ENCODE measurements around the gene NHEJ1. TPM values are rescaled to one million over a fixed set of nuclear protein-coding genes. Genes with fewer than 3 reads are reported as not detected.
A peak's percentile ranks its signal among the peaks of the same experiment; 100 is the strongest.

The NHEJ1 gene
- total and polyA plus RNA-seq, 2 of the 13 experiments (the other 11 are each of a cell fraction or from before 2014, with no cell fraction given): 30.0 to 30.7 TPM

DNA sequence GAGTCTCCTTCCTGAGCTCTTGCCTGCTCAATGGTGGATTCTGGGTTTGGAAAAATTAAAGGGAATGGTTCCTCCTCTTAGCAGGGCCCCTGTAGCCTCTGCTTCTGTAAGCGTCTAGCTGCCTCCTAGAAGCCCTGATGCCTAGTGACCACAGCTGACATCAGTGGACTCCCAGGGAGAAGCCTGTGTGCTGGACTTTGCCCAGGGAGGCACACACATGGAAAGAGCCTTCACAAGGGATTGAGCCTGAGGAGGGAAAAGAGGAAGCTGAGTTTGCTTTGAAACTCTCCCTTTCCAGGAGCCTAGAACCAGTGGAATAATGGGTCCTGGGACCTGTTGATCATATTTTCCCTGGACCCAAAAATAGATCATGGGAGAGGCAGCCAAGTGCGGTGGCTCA lies 117.9 kb downstream of the NHEJ1 start:
- no TSS peak for BruUV-seq (replicated peaks)
- DNase-seq (ENCODE audit: low spot score) (no peak), FAIRE-seq (no peak), ATAC-seq (peak; percentile 76)
- POLR2A ChIA-PET: no interaction called here
- Histone ChIP-seq H3K27me3 (ENCODE audit: control insufficient read depth in 1 of 2, insufficient read depth in 2 of 2, low read length in 2 of 2) (peaks cover 5 to 40% of the 10 kb centered on the region in 2 experiments; a peak in 4 of 5 replicates), H3K9me3 (ENCODE audit: low read length) (no peaks in the 10 kb centered on the region), H3K36me3 (replicated peaks in 1 of 2; ENCODE audit: control insufficient read depth in 1 of 2, insufficient read depth in 2 of 2, low read length in 2 of 2) (no peaks in the 10 kb centered on the region), H3K27ac (ENCODE audit: extremely low read length, insufficient read depth, low read length) (no peak overlapping the region), H3K4me1 (ENCODE audit: insufficient read depth, low read length) (peaks cover 18% of the 10 kb centered on the region), H3K9ac (ENCODE audit: insufficient read depth, low read depth, low read length) (no peak overlapping the region), H3K4me2 (ENCODE audit: low read depth, low read length) (no peak overlapping the region), H3K79me2 (ENCODE audit: insufficient read depth, low read length) (no peaks in the 10 kb centered on the region), H3K4me3 (replicated peaks in 1 of 3; ENCODE audit: insufficient read depth in 1 of 3, low read depth in 2 of 3, low read length in 3 of 3) (no peak overlapping the region), H2AFZ (ENCODE audit: low read length) (no peak overlapping the region), H4K20me1 (ENCODE audit: insufficient read depth, low read length) (0 out of 2 replicates have a peak, but pooled peaks cover 6% of the 10 kb centered on the region)
- CTCF ChIA-PET (ENCODE audit: low intra/inter-chr PET ratio, low total read pairs): no interaction called here
- in situ Hi-C loops (cut with HindIII; ENCODE audit: extremely low pct_ligation_motif_present, low pct_unique_long_range_greater_than_20kb) (loop anchor here (5.0 kb wide), 1 partner anchor 265 kb away; the partner anchor contains the start of gene PTPRN), intact Hi-C loops (cut with micrococcal nuclease; ENCODE audit: unreplicated experiment) (no loop called here)
- 32% methylated on average over 1 of the region's 2 CpGs for WGBS (ENCODE audit: low lambda C conversion rate)
- TF ChIP-seq ZFP41 (CRISPR knock-in tag; IDR thresholded peaks at IDR 0.05; ENCODE audit: borderline replicate concordance) (no peak), ZFP36L1 (CRISPR knock-in tag; IDR thresholded peaks at IDR 0.05) (no peak), DNMT3B (CRISPR knock-in tag; conservative IDR thresholded peaks at IDR 0.05) (no peak), ZSCAN30 (CRISPR knock-in tag; IDR thresholded peaks at IDR 0.05) (no peak), HNF4A (CRISPR knock-in tag; IDR thresholded peaks at IDR 0.05) (peak; percentile 53), ZNF644 (CRISPR knock-in tag; IDR thresholded peaks at IDR 0.05; ENCODE audit: low read depth) (peak; percentile 61; the same call in 1 of the 2 replicates), FOXA3 (CRISPR knock-in tag; IDR thresholded peaks at IDR 0.05) (no peak), CENPX (CRISPR knock-in tag; IDR thresholded peaks at IDR 0.05) (no peak), SKI (IDR thresholded peaks at IDR 0.05; ENCODE audit: partially characterized antibody) (no peak), FOXJ3 (CRISPR knock-in tag; IDR thresholded peaks at IDR 0.05; ENCODE audit: borderline replicate concordance) (no peak), PITX1 (CRISPR knock-in tag; IDR thresholded peaks at IDR 0.05) (no peak), SSRP1 (CRISPR knock-in tag; IDR thresholded peaks at IDR 0.05) (no peak), ZBTB20 (CRISPR knock-in tag; IDR thresholded peaks at IDR 0.05; ENCODE audit: borderline replicate concordance, low read depth) (no peak), MIER2 (CRISPR knock-in tag; IDR thresholded peaks at IDR 0.05) (peak; percentile 77; the same call in 1 of the 2 replicates), ZNF468 (CRISPR knock-in tag; IDR thresholded peaks at IDR 0.05) (no peak), ZNF510 (CRISPR knock-in tag; IDR thresholded peaks at IDR 0.05; ENCODE audit: low read depth) (no peak), PHF20 (CRISPR knock-in tag; IDR thresholded peaks at IDR 0.05) (no peak), SMYD3 (CRISPR knock-in tag; IDR thresholded peaks at IDR 0.05) (no peak), GZF1 (CRISPR knock-in tag; IDR thresholded peaks at IDR 0.05) (no peak), HNRNPLL (IDR thresholded peaks at IDR 0.05; ENCODE audit: low read depth, low read length, poor library complexity, severe bottlenecking) (no peak), MXI1 (IDR thresholded peaks at IDR 0.05; ENCODE audit: borderline replicate concordance, low read depth, low read length) (no peak)
- TF ChIP-seq, protein P1, sequence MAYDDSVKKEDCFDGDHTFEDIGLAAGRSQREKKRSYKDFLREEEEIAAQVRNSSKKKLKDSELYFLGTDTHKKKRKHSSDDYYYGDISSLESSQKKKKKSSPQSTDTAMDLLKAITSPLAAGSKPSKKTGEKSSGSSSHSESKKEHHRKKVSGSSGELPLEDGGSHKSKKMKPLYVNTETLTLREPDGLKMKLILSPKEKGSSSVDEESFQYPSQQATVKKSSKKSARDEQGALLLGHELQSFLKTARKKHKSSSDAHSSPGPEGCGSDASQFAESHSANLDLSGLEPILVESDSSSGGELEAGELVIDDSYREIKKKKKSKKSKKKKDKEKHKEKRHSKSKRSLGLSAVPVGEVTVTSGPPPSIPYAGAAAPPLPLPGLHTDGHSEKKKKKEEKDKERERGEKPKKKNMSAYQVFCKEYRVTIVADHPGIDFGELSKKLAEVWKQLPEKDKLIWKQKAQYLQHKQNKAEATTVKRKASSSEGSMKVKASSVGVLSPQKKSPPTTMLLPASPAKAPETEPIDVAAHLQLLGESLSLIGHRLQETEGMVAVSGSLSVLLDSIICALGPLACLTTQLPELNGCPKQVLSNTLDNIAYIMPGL (CRISPR knock-in tag; IDR thresholded peaks at IDR 0.05; ENCODE audit: borderline replicate concordance in 1 of 2, low read depth in 1 of 2): no peak
- TF ChIP-seq, protein P2, sequence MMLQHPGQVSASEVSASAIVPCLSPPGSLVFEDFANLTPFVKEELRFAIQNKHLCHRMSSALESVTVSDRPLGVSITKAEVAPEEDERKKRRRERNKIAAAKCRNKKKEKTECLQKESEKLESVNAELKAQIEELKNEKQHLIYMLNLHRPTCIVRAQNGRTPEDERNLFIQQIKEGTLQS (CRISPR knock-in tag; IDR thresholded peaks at IDR 0.05): no peak
- TF ChIP-seq, protein P3, sequence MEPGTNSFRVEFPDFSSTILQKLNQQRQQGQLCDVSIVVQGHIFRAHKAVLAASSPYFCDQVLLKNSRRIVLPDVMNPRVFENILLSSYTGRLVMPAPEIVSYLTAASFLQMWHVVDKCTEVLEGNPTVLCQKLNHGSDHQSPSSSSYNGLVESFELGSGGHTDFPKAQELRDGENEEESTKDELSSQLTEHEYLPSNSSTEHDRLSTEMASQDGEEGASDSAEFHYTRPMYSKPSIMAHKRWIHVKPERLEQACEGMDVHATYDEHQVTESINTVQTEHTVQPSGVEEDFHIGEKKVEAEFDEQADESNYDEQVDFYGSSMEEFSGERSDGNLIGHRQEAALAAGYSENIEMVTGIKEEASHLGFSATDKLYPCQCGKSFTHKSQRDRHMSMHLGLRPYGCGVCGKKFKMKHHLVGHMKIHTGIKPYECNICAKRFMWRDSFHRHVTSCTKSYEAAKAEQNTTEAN (CRISPR knock-in tag; conservative IDR thresholded peaks at IDR 0.05): no peak

All from HepG2 (cell line).